ENCODE data around the gene PRR7.
A peak's percentile ranks its signal among the peaks of the same experiment; 100 is the strongest.

The PRR7 gene

DNA sequence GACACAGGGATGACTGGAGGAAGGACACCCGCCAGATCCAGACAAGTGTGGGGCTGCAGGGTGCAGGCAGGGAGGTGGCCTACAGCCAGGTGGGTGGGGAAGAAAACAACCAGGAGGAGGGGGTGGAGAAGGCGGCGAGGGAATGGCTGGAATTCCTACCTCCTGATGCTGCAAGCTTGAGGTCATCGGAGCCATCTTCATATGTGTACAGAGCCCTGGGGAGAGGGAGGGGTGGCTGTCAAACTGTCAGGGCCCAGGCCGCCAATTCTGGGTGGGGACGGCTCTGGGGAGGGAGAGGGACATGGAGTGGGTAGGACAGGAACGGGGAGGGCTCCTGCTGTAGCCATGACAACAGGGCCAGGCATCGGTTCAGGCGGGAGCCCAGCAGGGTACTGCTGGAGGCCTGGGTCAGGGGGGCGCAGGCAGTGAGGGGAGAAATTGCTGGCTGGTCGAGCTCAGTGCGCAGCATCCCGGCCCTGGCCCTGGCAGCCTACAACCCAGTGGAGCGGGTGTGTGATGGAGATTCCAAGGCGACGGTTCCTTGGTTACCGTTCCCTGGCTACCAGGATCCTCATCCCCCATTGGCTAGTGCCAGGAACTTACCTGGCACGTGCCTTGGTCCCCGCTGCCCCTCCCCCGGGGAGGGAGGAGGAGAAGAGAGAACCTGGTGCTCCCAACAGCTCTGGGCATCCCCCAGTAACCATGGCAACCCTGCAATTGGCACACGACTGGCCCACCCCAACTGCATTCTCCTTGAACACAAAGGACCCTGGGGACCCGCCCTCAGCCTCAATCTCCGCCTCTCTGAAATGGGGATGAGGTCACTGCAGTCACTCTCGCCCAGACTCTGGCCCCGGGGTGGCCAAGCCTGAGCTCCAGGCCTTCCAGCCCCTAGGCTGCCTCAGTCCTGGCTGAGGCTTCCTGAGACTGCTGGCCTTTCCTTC lies 22.3 kb downstream of the PRR7 start:
- H3K4me3 ChIP-seq (ENCODE audit: low read length) = no peak overlapping the region
- TF ChIP-seq, protein P1, sequence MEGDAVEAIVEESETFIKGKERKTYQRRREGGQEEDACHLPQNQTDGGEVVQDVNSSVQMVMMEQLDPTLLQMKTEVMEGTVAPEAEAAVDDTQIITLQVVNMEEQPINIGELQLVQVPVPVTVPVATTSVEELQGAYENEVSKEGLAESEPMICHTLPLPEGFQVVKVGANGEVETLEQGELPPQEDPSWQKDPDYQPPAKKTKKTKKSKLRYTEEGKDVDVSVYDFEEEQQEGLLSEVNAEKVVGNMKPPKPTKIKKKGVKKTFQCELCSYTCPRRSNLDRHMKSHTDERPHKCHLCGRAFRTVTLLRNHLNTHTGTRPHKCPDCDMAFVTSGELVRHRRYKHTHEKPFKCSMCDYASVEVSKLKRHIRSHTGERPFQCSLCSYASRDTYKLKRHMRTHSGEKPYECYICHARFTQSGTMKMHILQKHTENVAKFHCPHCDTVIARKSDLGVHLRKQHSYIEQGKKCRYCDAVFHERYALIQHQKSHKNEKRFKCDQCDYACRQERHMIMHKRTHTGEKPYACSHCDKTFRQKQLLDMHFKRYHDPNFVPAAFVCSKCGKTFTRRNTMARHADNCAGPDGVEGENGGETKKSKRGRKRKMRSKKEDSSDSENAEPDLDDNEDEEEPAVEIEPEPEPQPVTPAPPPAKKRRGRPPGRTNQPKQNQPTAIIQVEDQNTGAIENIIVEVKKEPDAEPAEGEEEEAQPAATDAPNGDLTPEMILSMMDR (conservative IDR thresholded peaks at IDR 0.05; ENCODE audit: low read length) = no peak
- peak; percentile 78 for DNase-seq (ENCODE audit: low read depth)

DNA sequence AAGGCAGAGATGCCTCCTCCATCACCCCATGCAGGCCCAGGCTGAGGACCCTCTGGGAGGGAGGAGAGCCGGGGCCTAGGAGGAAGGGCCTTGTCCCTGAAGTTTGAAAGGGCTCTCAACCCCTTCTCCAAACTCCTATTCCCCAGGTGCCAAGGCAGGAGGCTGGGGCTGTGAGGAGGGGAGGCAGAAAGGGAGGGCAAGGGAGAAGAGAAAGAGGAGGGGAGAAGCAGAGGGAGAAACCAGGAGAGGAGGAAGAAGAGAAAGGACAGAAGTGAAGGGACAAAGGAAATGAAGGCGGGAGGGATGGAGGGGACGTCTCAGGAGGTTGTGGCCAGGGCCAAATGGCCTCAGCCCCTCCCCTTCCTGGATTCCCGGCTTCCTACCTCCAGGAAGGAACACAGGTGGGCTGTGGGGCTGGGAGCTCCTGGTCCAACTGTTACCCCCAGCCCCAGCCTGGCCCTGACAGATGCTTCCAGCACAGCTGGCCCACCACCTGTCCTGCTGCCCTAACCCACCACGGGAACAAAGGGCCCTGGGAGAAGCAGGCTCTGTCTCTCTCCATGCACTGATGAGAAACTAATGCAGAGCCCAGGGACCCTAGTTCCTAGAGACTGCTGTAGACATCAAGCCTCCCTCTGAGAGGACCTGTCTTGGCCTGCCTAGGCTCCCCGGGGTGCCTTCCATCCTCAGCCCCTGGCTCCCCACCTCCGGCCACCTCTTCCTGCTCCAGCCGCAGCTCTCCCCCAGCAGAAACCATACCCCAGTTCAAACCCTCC lies 23.3 kb downstream of the PRR7 start:
- TF ChIP-seq, protein P1 (conservative IDR thresholded peaks at IDR 0.05; ENCODE audit: low read length) = no peak
- DNase-seq (ENCODE audit: low read depth) = no peak
- no peak overlapping the region for H3K4me3 ChIP-seq (ENCODE audit: low read length)

DNA sequence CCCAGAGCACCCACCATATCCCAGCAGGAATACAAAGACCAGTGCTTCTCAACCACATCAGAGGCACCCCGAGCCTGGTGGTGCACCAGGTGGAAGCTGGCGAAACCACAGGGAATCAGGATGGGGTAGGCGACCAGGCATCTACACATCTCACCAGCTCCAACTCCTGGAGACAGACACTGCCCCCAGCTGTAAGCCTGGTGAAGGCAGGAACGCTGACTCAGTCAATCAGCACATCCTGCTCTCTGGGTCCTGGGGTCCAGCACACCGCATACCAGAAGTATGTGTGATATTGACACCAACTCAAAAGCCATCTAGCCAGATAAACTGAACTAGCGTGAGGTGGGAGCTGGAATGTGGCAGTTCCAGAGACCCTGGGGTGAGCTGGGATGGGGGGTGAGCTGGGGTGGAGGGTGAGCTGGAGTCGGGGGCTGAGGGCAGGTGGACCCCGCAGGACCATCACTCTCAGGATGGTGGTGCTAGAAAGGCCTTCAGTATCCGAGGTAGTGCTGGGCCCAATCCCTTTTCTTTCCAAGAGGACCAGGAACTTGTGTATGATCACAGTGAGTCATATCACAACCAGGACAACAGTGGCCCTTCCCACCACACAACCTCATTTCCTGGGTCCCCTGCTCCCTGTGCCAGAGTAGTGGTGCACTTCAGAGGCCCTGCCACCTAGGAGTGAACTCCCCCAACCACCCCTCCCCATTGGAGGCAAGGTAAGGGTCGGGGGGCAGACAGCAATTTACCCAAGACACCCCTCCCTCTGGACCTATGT lies 24.3 kb downstream of the PRR7 start:
- H3K4me3 ChIP-seq (ENCODE audit: low read length) = peak overlapping the region; percentile 88
- TF ChIP-seq, protein P1 (conservative IDR thresholded peaks at IDR 0.05; ENCODE audit: low read length) = no peak
- no peak for DNase-seq (ENCODE audit: low read depth)

DNA sequence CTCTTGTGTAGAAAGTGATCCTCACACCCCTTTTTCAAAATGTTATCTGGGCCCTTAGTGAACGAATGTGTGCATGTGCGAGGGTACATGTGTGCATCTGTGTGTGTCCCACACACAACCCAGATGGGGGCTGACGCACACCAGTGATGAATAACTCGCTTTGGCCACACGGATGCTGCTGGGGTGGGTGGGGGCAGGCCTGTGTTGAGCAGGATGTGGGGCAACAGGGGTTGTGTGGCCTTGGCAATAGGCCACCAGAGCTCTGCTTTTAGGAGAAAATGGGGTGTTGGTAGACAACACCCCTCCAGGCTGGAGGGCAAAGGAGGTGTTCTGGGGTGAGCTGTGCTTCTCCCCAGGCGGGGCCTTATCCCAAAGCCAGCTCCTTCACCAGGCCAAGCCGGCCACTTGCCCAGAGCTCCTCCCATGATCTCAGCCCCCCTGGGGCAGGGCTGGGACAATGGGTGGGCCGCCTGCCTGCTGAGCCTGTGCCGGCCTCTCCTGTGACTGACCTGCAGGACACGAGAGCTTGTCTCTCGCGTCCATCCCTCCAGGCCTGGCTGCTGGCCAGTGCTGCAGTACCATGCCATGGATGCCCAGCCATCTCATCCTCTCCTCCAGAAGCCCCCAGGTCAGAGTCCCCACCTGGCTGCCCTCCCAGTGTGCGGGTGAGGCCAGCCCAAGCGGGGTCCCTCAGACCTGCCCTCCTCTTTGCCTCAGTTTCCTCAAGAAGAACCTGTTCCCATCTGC lies 25.2 kb downstream of the PRR7 start:
- peak overlapping the region; percentile 88 for H3K4me3 ChIP-seq (ENCODE audit: low read length)
- TF ChIP-seq, protein P1 (conservative IDR thresholded peaks at IDR 0.05; ENCODE audit: low read length) = no peak

DNA sequence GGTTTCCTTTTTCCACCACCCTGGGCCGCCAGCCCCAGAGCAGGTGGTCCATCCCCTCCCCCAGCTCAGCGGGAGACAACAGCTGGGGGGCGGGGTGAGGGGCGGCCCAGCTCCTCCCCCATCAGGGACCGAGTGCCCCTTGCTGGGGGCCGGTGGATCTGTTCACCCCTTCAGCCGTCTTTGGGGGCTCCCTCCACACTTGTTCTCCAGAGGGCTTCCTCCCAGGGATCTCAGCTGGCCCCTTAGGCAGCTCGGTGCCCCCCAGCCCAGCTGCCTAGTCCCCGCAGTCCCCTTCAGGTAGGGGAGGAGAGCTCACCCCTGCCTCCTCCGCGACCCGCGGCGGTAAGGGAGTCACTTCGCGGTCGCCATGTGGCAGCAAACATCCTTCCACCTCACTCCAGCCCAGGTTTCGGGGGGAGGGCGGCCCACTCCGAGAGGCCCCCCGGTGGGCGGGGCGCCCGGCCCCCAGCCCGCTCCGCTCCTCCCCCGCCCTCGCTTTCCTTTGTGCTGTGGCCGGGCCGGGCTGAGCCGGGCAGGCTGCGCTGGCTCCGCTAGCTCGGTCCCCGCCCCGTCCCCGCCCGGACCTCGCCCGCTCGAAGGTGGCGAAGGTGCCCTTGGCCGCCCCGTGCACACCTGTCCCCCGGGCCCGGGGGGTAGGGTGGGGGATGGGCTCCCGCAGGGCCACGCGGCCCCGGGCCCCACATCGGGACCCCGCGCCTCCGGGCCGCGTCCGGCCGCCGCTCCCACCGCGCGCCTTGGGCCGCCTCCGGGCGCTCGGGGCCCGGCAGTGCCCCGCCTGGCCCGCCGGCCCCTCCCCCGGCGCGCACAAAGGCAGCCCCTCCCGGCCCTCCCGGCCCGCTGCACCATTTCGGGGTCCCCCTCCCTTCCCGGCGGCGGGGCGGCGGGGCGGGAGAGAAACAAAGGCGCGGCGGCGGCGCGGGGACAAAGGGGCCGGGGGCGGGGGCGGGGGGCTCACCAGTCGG lies 26.1 kb downstream of the PRR7 start:
- peak overlapping the region; percentile 88 for H3K4me3 ChIP-seq (ENCODE audit: low read length)
- TF ChIP-seq, protein P1 (conservative IDR thresholded peaks at IDR 0.05; ENCODE audit: low read length) = no peak
- DNase-seq (ENCODE audit: low read depth) = no peak

More for the DNA sequence above, 25.2 kb downstream of the PRR7 start:
- DNase-seq (ENCODE audit: low read depth) = peak; percentile 74

Measured in AG10803 (cell line).